ENCODE measurements around the gene BNC1.
"Not testable (repeated sequence)": the region's sequence is repeated elsewhere in the genome, so short reads cannot be mapped to it uniquely, and the experiment has no call there.

BNC1 gene

GRCh38 chr15:83230242-83230641, 54.2 kb downstream of the BNC1 start:
- DNase-seq = no peak

DNA sequence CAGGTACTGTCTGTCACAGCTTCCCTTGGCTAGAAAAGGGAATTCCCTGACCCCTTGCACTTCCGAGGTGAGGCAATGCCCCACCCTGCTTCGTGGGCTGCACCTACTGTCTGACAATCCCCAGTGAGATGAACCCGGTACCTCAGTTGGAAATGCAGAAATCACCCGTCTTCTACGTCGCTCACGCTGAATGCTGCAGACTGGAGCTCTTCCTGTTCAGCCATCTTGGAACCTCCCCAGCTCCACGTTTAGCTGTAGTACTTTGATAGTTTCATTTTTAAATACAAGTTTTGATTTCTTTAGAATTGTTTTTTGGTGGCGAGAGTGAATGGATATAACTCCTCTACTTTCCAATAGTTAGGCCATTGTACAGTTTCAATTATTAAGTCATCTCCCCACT, 59.0 kb downstream of the BNC1 start:
- DNase-seq = no peak

GRCh38 chr15:83221781-83222180, 62.7 kb downstream of the BNC1 start:
- not testable (repeated sequence) for DNase-seq

DNA sequence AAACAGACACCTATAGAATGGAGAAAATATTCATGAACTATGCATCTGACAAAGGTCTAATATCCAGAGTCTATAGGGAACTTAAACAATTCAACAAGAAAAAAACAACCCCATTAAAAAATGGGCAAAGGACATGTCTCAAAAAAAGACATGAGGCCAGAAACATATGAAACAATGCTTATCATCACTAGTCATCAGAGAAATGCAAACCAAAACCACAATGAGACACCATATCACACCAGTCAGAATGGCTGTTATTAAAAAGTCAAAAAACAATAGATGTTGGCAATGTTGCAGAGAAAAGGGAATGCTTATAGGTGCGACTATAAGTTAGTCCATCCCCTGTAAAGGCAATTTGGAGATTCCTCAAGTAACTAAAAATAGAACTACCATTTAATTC, 65.4 kb downstream of the BNC1 start:
- DNase-seq = no peak

DNA sequence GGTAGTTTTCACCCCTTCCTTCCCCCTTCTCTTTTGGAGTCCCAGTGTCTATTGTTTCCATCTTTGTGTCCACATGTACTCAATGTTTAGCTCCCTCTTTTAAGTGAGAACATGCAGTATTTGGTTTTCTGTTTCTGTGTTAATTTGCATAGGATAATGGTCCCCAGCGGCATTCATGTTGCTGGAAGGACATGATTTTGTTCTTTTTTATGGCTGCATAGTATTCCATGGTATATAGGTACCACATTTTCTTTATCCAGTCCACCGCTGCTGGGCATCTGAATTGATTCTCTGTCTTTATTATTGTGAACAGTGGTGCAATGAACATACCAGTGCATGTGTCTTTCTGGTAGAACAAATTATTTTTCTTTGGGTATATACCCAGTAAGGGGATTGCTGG, 69.2 kb downstream of the BNC1 start:
- no peak for DNase-seq

- DNase-seq = no peak
Measured at GRCh38 chr15:83210619-83211018, 73.8 kb downstream of the BNC1 start.

DNA sequence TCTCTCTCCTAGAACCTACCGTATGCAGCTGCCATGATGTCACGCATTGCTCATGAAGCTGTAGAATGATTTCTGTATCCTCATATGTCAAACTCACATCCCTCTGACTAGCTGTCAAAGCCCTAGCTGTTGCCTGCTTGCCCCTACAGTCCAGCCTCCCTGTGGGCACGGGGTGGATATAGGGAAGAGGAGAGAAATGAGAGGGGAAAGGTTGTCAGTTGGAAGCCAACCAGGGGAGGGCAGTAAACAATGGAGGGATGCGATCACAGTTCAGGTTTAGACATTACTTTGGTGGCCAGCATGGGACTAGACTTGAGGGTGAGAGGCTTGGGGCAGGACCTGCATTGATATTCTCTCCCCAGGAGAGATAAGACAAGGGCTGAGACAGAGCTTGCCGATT, 75.1 kb downstream of the BNC1 start:
- no peak for DNase-seq

GRCh38 chr15:83208367-83208661, 76.2 kb downstream of the BNC1 start:
- no peak for DNase-seq

- DNase-seq = peak; percentile 4 to 34
Measured at GRCh38 chr15:83207660-83208366, 76.7 kb downstream of the BNC1 start, which contains the start of gene HDGFL3. Gene HDGFL3 (minus strand): TSS chr15:83207823. CDS start chr15:83207414, 409 bp downstream.

GRCh38 chr15:83207009-83207659, 77.3 kb downstream of the BNC1 start:
- DNase-seq = peak in 1 of 2 donors; percentile 5

- no peak for DNase-seq
Measured at GRCh38 chr15:83206526-83207008, 77.9 kb downstream of the BNC1 start.
